HG02642 (cell line): ENCODE data around the gene DHH.
A peak's percentile ranks its signal among the peaks of the same experiment; 100 is the strongest.
"Not testable (repeated sequence)": the region's sequence is repeated elsewhere in the genome, so short reads cannot be mapped to it uniquely, and the experiment has no call there.

Source experiments
- ATAC-seq: cut with Tn5 transposase; IDR thresholded peaks from one replicate; pipeline ENCODE4 v1.9.1; 2021; ENCODE audit warnings: mild to moderate bottlenecking; ENCODE audit not compliant: unreplicated experiment, poor library complexity

Gene DHH

GRCh38 chr12:49079793-49080192, 14.8 kb downstream of the DHH start:
- ATAC-seq = no peak

DNA sequence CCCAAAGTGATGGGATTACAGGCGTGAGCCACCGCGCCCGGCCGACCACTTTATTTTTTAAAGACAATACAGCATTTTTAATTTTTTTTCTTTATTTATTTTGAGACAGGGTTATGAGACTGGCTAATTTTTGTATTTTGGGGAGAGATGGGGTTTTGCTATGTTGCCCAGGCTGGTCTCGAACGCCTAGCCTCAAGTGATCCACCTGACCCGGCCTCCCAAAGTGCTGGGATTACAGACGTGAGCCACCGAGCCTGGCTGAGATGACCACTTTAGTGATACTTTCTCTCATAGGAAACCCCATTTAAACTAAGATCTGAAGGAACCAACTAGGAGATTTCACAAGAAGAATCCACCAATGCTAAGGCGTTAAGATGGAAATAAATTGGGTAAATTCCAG, 23.6 kb downstream of the DHH start:
- no peak for ATAC-seq

- peak; percentile 99 for ATAC-seq
These were observed 24.9 kb downstream of the DHH start, which contains the start of gene RHEBL1 for GRCh38 chr12:49069507-49070346. Gene RHEBL1 (minus strand): TSS chr12:49069979. CDS start chr12:49069785, 194 bp downstream.

GRCh38 chr12:49068879-49069506, 25.6 kb downstream of the DHH start:
- ATAC-seq = no peak

DNA sequence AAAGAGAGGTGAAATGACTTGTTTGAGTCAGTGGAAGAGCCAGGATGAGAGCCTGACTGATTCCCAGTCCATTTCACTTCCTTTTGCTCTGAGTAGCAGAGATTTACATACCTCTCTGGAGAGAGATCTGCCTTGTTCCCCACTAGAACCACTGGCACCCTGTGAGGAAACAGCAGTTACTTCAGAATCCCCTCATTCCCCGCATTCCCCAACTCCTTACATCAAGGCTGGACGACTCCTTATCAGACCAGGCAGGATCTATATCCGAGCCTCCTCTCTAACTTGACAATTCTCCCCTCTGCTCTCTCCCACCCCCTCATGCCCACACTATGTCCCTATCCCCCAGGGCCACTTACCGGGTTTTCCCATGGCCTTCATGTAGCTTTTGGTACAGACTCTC, 28.5 kb downstream of the DHH start:
- ATAC-seq = no peak

DNA sequence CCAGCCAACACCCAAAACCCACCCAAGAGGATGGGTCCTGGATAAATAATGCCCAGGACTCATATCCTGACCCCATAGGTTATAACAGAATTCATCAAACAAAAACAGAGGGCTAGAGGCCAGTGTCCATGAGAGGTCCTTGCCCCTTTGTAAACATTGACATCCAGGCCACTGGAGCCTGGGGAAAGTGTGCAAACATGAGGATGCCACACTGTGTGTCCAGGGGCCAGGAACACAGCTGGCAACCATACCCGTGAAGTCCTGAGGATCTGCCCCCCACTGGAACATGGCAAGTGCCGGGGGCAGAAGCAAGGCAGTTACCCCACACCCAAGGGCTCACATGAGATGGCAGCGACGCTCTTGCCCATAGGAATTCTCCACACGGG, 29.8 kb downstream of the DHH start:
- no peak for ATAC-seq

DNA sequence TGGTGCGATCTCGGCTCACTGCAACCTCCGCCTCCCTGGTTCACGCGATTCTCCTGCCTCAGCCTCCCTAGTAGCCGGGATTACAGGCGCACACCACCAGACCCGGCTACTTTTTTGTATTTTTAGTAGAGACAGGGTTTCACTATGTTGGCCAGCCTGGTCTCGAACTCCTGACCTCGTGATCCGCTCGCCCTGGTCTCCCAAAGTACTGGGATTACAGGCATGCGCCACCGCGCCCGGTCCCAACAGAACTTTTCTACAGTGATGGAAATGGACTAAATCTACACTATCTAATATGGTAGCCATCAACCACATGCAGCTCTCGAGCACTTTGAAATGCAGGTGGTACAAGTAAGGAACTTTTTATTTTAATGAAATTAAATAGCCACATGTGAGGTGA, 32.7 kb downstream of the DHH start:
- not testable (repeated sequence) for ATAC-seq

DNA sequence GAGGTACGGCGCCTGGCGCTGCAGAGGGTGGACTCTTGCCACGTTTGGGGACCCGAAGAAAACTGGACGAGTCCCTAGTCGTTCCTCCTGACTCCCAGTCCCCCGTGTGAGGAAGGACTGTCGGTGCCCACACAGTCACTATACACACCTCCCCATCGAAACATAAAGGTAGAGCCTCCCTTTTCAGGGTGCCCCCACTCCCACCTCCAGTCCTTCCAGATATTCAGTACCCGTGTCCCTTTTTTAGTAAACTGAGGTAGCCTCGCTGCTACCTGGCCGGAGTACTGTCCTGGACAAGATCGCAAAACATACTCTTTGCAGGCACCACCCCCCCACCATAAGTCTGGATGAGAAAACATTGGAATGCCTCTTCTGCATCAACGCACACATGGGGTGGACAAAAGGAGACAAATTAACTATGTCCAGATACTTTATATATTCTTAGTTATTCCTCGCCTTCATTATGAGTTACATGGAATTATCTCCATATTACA, 33.4 kb downstream of the DHH start:
- peak; percentile 1 for ATAC-seq

DNA sequence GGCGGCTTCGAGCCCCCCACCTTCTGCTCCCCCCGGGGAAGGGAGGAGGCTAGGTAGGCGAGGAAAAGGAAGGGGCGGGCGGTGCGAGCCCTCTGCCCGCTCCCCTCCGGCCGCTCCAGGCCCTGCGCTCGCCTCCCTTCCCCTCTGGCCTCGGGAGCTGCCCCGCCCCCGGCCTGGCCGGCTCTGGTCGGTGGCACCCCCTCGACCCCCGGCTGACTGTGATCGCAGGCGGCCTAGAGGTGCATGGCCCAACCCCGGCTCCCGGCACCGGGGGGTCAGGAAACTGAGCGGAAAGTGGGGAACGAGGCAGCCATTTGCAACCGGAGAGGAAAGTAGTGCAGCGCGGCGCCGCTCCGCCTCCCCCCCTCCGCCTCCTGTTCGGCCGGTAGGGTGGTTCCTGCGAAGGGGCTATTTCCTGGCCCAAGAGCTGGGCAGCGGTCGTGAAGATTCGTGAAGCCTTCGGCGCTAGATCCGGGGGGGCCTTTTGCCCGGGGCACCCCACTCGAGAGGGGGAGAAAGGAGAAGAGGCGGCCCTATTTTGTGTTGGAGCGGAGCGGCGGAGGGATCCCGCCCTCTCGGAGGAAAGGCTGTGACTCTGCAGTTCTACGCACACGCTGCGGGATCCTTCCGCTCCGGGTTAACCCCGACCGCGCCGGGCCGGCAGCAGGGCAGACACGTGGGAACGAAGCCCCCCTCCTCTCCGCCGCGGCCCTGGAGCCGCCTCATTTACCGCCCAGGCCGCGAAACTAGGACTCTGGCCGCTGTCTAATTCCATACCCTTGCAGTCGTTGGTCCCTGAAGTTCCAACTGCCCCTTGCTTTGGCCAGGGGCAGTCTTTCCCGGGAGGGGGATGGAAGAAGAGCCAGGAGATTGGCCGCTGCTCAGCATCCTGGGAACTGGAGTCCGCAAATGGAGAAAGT, 34.1 kb downstream of the DHH start, which contains the start of gene KMT2D:
TSS of gene KMT2D (minus strand) at position 558 of the 920 bp plus-strand sequence. CDS start 5,470 bp downstream, outside the sequence.
- peak; percentile 58 for ATAC-seq

DNA sequence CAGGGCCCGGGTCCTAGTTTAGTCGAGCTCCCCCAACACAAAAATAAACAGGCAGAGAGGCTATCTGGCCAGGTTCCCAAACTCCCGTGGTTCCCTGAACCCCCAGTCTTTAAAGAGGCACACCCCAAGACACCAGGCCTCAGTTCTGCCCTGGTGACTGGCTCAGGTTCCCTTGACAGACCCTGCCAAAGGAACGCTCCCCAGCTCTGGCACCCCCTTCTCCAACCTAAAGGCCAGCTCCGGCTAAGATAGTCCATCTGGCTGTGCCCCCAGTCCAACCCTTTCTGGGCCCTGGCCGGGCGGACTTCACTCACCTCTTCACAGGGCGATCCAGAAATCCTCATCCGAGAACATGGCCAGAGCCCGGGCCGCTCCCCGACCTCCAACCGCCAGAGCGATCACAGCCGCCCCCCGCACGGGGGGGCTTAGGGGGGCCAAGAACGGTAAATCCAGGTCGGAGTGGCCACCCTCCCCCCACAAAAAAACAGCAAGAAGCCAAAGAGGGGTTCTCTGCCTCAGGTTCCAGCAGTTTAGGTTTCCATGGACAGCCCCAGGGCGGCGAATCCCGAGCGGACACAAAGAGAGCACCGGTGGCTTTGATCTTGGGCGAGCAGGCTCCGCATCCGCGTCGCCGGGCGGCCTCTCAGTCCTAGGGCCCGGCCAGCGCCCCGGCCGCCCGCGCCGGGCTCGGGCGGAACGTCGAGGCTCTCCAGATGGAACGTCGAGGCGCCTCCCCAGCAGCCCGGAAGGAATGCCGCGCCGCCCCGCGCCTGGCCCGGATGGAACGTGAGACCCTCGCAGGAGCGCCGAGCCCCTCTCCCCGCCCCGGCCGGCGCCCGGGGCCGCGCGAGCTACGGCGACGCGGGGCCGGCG, 35.1 kb downstream of the DHH start:
- peak; percentile 26 for ATAC-seq

DNA sequence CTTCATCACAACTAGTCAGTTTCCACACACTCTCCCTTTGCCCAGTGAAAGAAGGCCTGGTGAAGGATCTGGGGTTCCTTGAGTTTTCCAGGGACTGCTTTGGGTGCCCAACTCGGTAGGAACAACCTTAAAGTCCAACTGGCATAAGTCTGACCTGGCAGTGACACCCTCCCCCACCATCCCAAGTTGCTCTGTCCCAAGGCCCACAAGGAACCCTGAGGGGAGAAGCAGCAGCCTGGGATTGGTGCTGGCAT, 35.6 kb downstream of the DHH start:
- ATAC-seq = no peak

- ATAC-seq = no peak
These were observed 36.1 kb downstream of the DHH start for GRCh38 chr12:49058366-49059044.

DNA sequence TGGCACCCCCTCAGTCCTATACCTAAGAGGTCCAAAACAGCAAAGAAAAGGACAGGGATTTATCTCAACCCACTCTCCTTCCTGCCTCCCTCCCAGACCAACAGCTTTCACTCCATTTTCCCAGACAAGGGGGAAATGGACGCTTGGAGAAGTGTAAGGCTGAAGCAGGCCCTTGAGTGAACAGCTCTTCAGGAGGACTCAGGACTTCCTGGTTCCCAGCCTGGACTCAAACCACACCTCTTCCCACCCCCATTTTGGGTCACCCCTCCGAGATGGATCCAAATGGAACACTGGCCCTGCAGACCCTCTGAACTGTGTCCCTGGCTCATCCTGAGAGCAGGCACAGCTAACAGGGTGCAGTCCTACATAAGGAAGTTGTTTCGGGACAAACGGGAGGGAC, 36.7 kb downstream of the DHH start:
- ATAC-seq = no peak

- peak; percentile 56 for ATAC-seq
These were observed 38.4 kb downstream of the DHH start for GRCh38 chr12:49055978-49056754.

DNA sequence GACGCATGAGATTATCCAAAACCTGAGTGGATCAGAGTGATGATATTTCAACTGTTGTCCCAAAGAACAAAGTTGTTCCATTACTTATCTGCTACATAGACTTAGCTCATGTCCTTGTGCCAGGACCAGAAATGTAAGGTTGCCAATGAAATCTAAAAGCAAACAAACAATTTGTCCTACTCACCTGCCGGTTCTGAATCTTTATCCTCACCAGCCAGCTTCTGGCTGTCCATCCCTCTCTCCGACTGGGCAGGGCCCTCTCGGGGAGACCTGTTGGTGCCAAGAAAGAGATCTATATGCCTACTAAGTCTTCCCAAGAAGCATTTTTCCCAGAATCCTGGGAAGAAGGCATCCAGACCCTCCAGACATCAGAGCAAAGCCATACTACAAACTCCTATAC, 39.5 kb downstream of the DHH start:
- no peak for ATAC-seq

DNA sequence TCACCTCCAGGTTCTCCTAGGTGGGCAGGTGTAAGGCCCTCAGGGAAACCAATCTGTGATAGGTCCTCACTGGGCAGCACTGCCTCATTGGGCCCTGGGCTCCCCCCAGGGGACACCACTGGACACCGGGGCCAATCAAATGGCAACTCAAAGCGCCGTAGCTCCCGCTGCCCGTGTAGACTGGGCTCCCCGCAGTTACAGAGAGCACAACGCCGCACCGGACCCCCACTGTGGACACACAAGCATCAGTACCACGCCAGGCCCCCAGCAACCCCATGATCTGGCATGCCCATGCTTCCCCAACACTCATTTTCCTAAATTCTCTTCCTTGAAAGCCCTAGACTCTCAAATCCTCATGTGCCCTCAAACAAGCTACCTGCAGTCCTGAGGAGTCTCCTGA, 40.1 kb downstream of the DHH start:
- ATAC-seq = no peak

GRCh38 chr12:49054096-49054495, 40.5 kb downstream of the DHH start:
- no peak for ATAC-seq

GRCh38 chr12:49052451-49053208, 42.0 kb downstream of the DHH start:
- ATAC-seq = no peak
